HepG2 (cell line): ENCODE results near the gene RHD. TPM values are rescaled to one million over a fixed set of nuclear protein-coding genes. Genes with fewer than 3 reads are reported as not detected.

Experiments
- ATF2 ChIP-seq: sonication (generic); formaldehyde crosslinking; IDR thresholded peaks from 2 replicates; pipeline ENCODE4 v1.4.0; 2020; ENCODE audit warnings: missing genetic modification reagents
- CEBPG ChIP-seq: IDR thresholded peaks from 2 replicates; pipeline ENCODE4 v1.6.1; 2016
- DNMT3B ChIP-seq: conservative IDR thresholded peaks from 2 replicates; pipeline ENCODE4 v1.6.1; 2016; ENCODE audit warnings: missing biosample characterization, control low read depth
- FOXC1 ChIP-seq: sonication (generic); formaldehyde crosslinking; IDR thresholded peaks from 2 replicates; pipeline ENCODE4 v1.8.0; 2022; ENCODE audit warnings: mild to moderate bottlenecking, missing genetic modification reagents, borderline replicate concordance
- GABPB1 ChIP-seq: IDR thresholded peaks from 2 replicates; pipeline ENCODE4 v1.6.1; 2016; ENCODE audit warnings: mild to moderate bottlenecking, missing genetic modification reagents, moderate library complexity, missing compliant biosample characterization
- GMEB1 ChIP-seq: sonication (generic); formaldehyde crosslinking; IDR thresholded peaks from 2 replicates; pipeline ENCODE4 v1.5.1; 2020; ENCODE audit warnings: missing genetic modification reagents, mild to moderate bottlenecking, borderline replicate concordance
- GZF1 ChIP-seq: sonication (generic); formaldehyde crosslinking; IDR thresholded peaks from 2 replicates; pipeline ENCODE4 v1.5.1; 2020; ENCODE audit warnings: mild to moderate bottlenecking, missing genetic modification reagents
- HNRNPLL ChIP-seq: fragments of 200-400 bp; formaldehyde crosslinking; IDR thresholded peaks from 2 replicates; pipeline ENCODE4 v1.6.1; 2017; ENCODE audit warnings: mild to moderate bottlenecking, low read depth, low read length; ENCODE audit not compliant: poor library complexity, severe bottlenecking
- IRF2 ChIP-seq: IDR thresholded peaks from 2 replicates; pipeline ENCODE4 v1.6.1; 2018; ENCODE audit warnings: missing genetic modification reagents, missing compliant biosample characterization
- KMT2A ChIP-seq: sonication (generic); formaldehyde crosslinking; IDR thresholded peaks from 2 replicates; pipeline ENCODE4 v1.4.0; 2020; ENCODE audit warnings: missing genetic modification reagents
- NFYC ChIP-seq: IDR thresholded peaks from 2 replicates; pipeline ENCODE4 v1.6.1; 2016; ENCODE audit warnings: missing genetic modification reagents, missing compliant biosample characterization
- NR2F6 ChIP-seq, 2 experiments: IDR thresholded peaks; 2 replicates each; pipeline ENCODE4 v1.6.1; 2016; ENCODE audit warnings: antibody characterized with exemption in 1 of 2, mild to moderate bottlenecking in 1 of 2
- POLR2G ChIP-seq: fragments of 200-400 bp; formaldehyde crosslinking; IDR thresholded peaks from 2 replicates; pipeline ENCODE4 v1.6.1; 2018; ENCODE audit warnings: mild to moderate bottlenecking, low read depth, low read length, moderate library complexity
- SKI ChIP-seq: fragments of 450-650 bp; IDR thresholded peaks from one replicate; pipeline ENCODE4 v1.6.1; 2018; ENCODE audit warnings: mild to moderate bottlenecking; ENCODE audit not compliant: partially characterized antibody
- SP1 ChIP-seq, 2 experiments: fragments of 450-650 bp in 1 of 2; sonication (generic) in 1 of 2; formaldehyde crosslinking in 1 of 2; IDR thresholded peaks; 2 replicates each; pipeline versions ENCODE4 v1.4.0 to v1.6.1; 2016 to 2020; ENCODE audit warnings: missing genetic modification reagents in 1 of 2
- SP4 ChIP-seq: sonication (generic); formaldehyde crosslinking; IDR thresholded peaks from 2 replicates; pipeline ENCODE4 v1.8.1; 2023; ENCODE audit warnings: mild to moderate bottlenecking, missing genetic modification reagents
- STAG1 ChIP-seq: sonication (generic); formaldehyde crosslinking; IDR thresholded peaks from 2 replicates; pipeline ENCODE4 v1.4.0; 2020; ENCODE audit warnings: missing genetic modification reagents
- ZEB1 ChIP-seq: IDR thresholded peaks from 2 replicates; pipeline ENCODE4 v1.6.1; 2012; ENCODE audit warnings: mild to moderate bottlenecking, low read depth, inconsistent platforms; ENCODE audit not compliant: insufficient replicate concordance
- ZNF501 ChIP-seq: sonication (generic); formaldehyde crosslinking; IDR thresholded peaks from 2 replicates; pipeline ENCODE4 v1.5.1; 2020; ENCODE audit warnings: mild to moderate bottlenecking, moderate library complexity, missing genetic modification reagents
- ZNF670 ChIP-seq: sonication (generic); formaldehyde crosslinking; IDR thresholded peaks from 2 replicates; pipeline ENCODE4 v1.8.0; 2022; ENCODE audit warnings: mild to moderate bottlenecking, missing genetic modification reagents, borderline replicate concordance
- ZNF891 ChIP-seq: sonication (generic); formaldehyde crosslinking; IDR thresholded peaks from 2 replicates; pipeline ENCODE4 v1.5.0; 2020; ENCODE audit warnings: mild to moderate bottlenecking, missing genetic modification reagents
- polyA plus RNA-seq, 8 experiments: library from polyadenylated mRNA; depleted of rRNA in 3 of 8; stranded (reverse) in 7 of 8; unstranded in 1 of 8; fragments of >200 nt; fragmentation: Illumina TruSeq in 4 of 8; extraction: Trizol in 4 of 8; gene quantifications; 2 replicates each; pipeline versions ENCODE4 v1.2.1 to v1.2.3, GENCODE V29; 2011 to 2016; ENCODE audit warnings: low read depth in 4 of 8, missing spikeins in 1 of 8, mixed read lengths in 1 of 8; ENCODE audit not compliant: insufficient read depth in 1 of 8
- total RNA-seq, 5 experiments: library from RNA; depleted of rRNA; stranded (reverse); fragments of >200 nt; fragmentation: Illumina TruSeq; extraction: Trizol; gene quantifications; 2 replicates each; pipeline ENCODE4 v1.2.3, GENCODE V29; 2016; ENCODE audit warnings: low read depth in 1 of 5
- TF ChIP-seq, protein P1 (sequence below): sonication (generic); formaldehyde crosslinking; IDR thresholded peaks from 2 replicates; pipeline ENCODE4 v1.4.0; 2020; ENCODE audit warnings: missing genetic modification reagents, mild to moderate bottlenecking, borderline replicate concordance
- TF ChIP-seq, protein P2 (sequence below): IDR thresholded peaks from 2 replicates; pipeline ENCODE4 v1.6.1; 2016; ENCODE audit warnings: low read depth

The RHD gene
- total and polyA plus RNA-seq, 2 of the 13 experiments (the other 11 are each of a cell fraction or from before 2014, with no cell fraction given): not detected

DNA sequence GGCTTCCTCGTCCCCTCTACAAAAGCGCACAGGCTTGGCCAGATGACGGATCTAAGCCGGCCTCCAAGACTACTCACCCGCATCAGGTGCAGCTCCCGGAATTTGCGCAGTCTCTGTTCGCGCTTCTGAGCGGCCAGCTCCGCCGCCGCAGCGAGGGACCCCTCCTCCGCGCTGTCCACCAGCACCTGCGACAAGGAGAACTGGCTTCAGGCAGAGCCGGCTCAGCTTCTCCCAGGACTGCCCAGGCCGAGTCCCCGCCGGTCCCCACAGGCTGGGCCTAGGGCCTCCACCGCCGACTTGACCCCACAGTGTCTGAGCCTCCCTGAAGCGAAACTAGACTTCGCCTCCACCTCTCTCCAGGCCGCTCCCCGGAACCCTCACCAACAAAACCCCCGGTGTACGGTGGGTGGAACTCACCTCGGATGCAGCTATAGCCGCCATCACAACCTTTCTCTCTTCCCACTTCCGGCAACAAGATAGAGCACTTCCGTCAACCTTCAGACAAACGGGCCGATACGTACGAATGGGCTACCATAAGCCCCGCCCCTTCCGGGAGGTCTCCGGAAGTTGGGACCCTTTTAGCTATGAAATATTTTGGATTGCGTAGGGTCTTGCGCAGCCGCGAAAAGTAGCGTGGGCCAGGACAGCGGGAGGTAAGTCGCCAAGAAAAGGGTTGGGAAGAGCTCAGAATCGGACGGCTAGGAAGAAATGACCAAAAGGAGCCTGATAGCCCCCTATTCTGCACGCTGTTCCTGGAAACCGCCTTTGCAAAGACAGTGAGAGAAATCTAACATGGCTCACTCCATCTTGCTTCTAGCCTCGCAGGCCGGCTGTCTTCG lies 40.1 kb upstream of the RHD start, which contains the start of gene SYF2 (continued):
- TF ChIP-seq DNMT3B (CRISPR knock-in tag) (peak; percentile 66; the same call in 1 of the 2 replicates), POLR2G (peak; percentile 91), IRF2 (peak; percentile 50), CEBPG (CRISPR knock-in tag) (peak; percentile 78), SKI (no peak), SP4 (peak; percentile 71), NR2F6 (IDR thresholded peaks at IDR 0.05) (no peak), NR2F6 (CRISPR knock-in tag; IDR thresholded peaks at IDR 0.05) (peak; percentile 9; the same call in 1 of the 2 replicates), ZNF891 (CRISPR knock-in tag) (peak; percentile 48), HNRNPLL (peak; percentile 98), ATF2 (CRISPR knock-in tag) (0 out of 2 replicates have a peak, but pooled peaks have one; percentile 37), FOXC1 (CRISPR knock-in tag) (peak; percentile 88), GABPB1 (CRISPR knock-in tag) (peak; percentile 94), SP1 (IDR thresholded peaks at IDR 0.05) (no peak), SP1 (CRISPR knock-in tag; IDR thresholded peaks at IDR 0.05) (peak; percentile 86), STAG1 (CRISPR knock-in tag) (no peak), KMT2A (CRISPR knock-in tag) (peak; percentile 84; the same call in 1 of the 2 replicates), ZNF501 (CRISPR knock-in tag) (peak; percentile 95), GZF1 (no peak), ZEB1 (peak; percentile 25), ZNF670 (no peak), NFYC (CRISPR knock-in tag) (peak; percentile 42; the same call in 1 of the 2 replicates), GMEB1 (peak; percentile 78; the same call in 1 of the 2 replicates)
- TF ChIP-seq, protein P1, sequence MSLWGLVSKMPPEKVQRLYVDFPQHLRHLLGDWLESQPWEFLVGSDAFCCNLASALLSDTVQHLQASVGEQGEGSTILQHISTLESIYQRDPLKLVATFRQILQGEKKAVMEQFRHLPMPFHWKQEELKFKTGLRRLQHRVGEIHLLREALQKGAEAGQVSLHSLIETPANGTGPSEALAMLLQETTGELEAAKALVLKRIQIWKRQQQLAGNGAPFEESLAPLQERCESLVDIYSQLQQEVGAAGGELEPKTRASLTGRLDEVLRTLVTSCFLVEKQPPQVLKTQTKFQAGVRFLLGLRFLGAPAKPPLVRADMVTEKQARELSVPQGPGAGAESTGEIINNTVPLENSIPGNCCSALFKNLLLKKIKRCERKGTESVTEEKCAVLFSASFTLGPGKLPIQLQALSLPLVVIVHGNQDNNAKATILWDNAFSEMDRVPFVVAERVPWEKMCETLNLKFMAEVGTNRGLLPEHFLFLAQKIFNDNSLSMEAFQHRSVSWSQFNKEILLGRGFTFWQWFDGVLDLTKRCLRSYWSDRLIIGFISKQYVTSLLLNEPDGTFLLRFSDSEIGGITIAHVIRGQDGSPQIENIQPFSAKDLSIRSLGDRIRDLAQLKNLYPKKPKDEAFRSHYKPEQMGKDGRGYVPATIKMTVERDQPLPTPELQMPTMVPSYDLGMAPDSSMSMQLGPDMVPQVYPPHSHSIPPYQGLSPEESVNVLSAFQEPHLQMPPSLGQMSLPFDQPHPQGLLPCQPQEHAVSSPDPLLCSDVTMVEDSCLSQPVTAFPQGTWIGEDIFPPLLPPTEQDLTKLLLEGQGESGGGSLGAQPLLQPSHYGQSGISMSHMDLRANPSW (CRISPR knock-in tag): peak; percentile 53; the same call in 1 of the 2 replicates
- TF ChIP-seq, protein P2, sequence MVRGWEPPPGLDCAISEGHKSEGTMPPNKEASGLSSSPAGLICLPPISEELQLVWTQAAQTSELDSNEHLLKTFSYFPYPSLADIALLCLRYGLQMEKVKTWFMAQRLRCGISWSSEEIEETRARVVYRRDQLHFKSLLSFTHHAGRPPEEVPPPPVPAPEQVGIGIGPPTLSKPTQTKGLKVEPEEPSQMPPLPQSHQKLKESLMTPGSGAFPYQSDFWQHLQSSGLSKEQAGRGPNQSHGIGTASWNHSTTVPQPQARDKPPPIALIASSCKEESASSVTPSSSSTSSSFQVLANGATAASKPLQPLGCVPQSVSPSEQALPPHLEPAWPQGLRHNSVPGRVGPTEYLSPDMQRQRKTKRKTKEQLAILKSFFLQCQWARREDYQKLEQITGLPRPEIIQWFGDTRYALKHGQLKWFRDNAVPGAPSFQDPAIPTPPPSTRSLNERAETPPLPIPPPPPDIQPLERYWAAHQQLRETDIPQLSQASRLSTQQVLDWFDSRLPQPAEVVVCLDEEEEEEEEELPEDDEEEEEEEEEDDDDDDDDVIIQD: no peak; the same call in 1 of the 2 replicates
